K562 (cell line): ENCODE measurements around the gene CFP. TPM values are rescaled to one million over a fixed set of nuclear protein-coding genes. Genes with fewer than 3 reads are reported as not detected.

Experiments
- ATAC-seq: fragments of 200-7000 bp; cut with Tn5 transposase; 3 replicates; pipeline ENCODE4 v1.9.1; 2020; ENCODE audit warnings: moderate library complexity
- BruUV-seq: library from RNA; stranded (reverse); fragments of 400-500 nt; replicated peaks from 2 replicates; lab custom pipeline; 2021; lab: Mats Ljungman, UMichigan
- CTCF ChIA-PET: fragments of 300-600 bp; formaldehyde crosslinking; extraction: SDS; loops from one replicate; lab custom pipeline; 2021; ENCODE audit warnings: low intra/inter-chr PET ratio; lab: Yijun Ruan, JAX
- POLR2A ChIA-PET: fragments of 300-600, 350-650 bp; sonication (Branson Sonifier 250); formaldehyde crosslinking; extraction: SDS; loops from one replicate; lab custom pipeline; 2021; ENCODE audit warnings: antibody characterized with exemption, inconsistent platforms; lab: Yijun Ruan, JAX
- DNase-seq, 4 experiments: peaks; one replicate each; pipeline versions ENCODE4 v3.0.0 to v3.0.0-alpha.2; 2011 to 2018; ENCODE audit warnings: low spot score in 3 of 4, mixed read lengths in 3 of 4; ENCODE audit errors: extremely low read depth in 1 of 4
- FAIRE-seq: peaks from 2 replicates; lab custom pipeline; 2011; peaks lifted over from hg19 to GRCh38; lab: Jason Lieb, UNC
- H2AFZ ChIP-seq: 2 replicates; pipeline ENCODE4 v1.6.0; 2011; ENCODE audit warnings: low read depth, low read length, control low read depth, inconsistent platforms
- H3K27ac ChIP-seq: fragments of 200-600 bp; 3 replicates; pipeline ENCODE4 v1.8.0; 2011; ENCODE audit warnings: low read depth, mild to moderate bottlenecking, control low read depth, inconsistent platforms, low read length, moderate library complexity, mixed read lengths; ENCODE audit errors: extremely low read depth
- H3K27me3 ChIP-seq, 2 experiments: fragments of 300-600 bp in 1 of 2; 2 replicates in 1 of 2; 3 replicates in 1 of 2; pipeline versions ENCODE4 v1.6.0 to v1.8.0; 2011; ENCODE audit warnings: inconsistent platforms in 2 of 2, low read length in 2 of 2, mild to moderate bottlenecking in 1 of 2, mixed read lengths in 1 of 2, moderate library complexity in 1 of 2; ENCODE audit not compliant: control insufficient read depth in 2 of 2, insufficient read depth in 2 of 2
- H3K36me3 ChIP-seq: fragments of 300-600 bp; 3 replicates; pipeline ENCODE4 v1.8.0; 2011; ENCODE audit warnings: mild to moderate bottlenecking, low read length, inconsistent platforms; ENCODE audit not compliant: control insufficient read depth, insufficient read depth
- H3K4me1 ChIP-seq, 2 experiments: fragments of 200-600 bp in 1 of 2; replicated peaks in 1 of 2; 2 replicates in 1 of 2; 3 replicates in 1 of 2; pipeline versions ENCODE4 v1.5.1 to v1.8.0; 2011; ENCODE audit warnings: inconsistent platforms in 2 of 2, low read length in 2 of 2, mild to moderate bottlenecking in 1 of 2, mixed read lengths in 1 of 2, moderate library complexity in 1 of 2; ENCODE audit not compliant: control insufficient read depth in 2 of 2, insufficient read depth in 2 of 2
- H3K4me2 ChIP-seq: 2 replicates; pipeline ENCODE4 v1.6.1; 2011; ENCODE audit warnings: low read length, control low read depth, inconsistent platforms, mixed read lengths; ENCODE audit not compliant: insufficient read depth
- H3K4me3 ChIP-seq: fragments of 200-600 bp; sonication (generic), shearing (Covaris generic); 2 replicates; pipeline ENCODE4 v1.5.1; 2016; ENCODE audit warnings: control low read depth, inconsistent platforms
- H3K79me2 ChIP-seq: fragments of 200-600 bp; 3 replicates; pipeline ENCODE4 v1.8.0; 2011; ENCODE audit warnings: low read length, inconsistent platforms; ENCODE audit not compliant: control insufficient read depth, insufficient read depth
- H3K9ac ChIP-seq, 2 experiments: 2 replicates each; pipeline versions ENCODE4 v1.6.0 to v1.6.1; 2011; ENCODE audit warnings: low read depth in 2 of 2, low read length in 2 of 2, control low read depth in 1 of 2, inconsistent platforms in 1 of 2, mild to moderate bottlenecking in 1 of 2, mixed read lengths in 1 of 2; ENCODE audit not compliant: insufficient read depth in 1 of 2
- H3K9me1 ChIP-seq: one replicate; pipeline ENCODE4 v1.6.0; 2011; ENCODE audit warnings: inconsistent platforms, mild to moderate bottlenecking, low read length, moderate library complexity; ENCODE audit not compliant: control insufficient read depth, insufficient read depth
- H3K9me3 ChIP-seq: replicated peaks from 2 replicates; pipeline ENCODE4 v1.5.1; 2011; ENCODE audit warnings: low read depth, low read length, inconsistent platforms; ENCODE audit not compliant: control insufficient read depth, insufficient read depth
- H4K20me1 ChIP-seq: replicated peaks from 2 replicates; pipeline ENCODE4 v1.6.1; 2011; ENCODE audit warnings: low read length, inconsistent platforms, mixed read lengths; ENCODE audit not compliant: control insufficient read depth, insufficient read depth
- ADNP ChIP-seq: fragments of 200-800 bp; sonication (Bioruptor generic); IDR thresholded peaks from 2 replicates; pipeline ENCODE4 v1.6.1; 2016; ENCODE audit warnings: missing genetic modification characterization, missing compliant biosample characterization
- BDP1 ChIP-seq: IDR thresholded peaks from 3 replicates; pipeline ENCODE4 v1.6.1; 2011; ENCODE audit not compliant: insufficient read length, insufficient read depth
- CBX8 ChIP-seq: fragments of 200-600 bp; sonication (generic); IDR thresholded peaks from 2 replicates; pipeline ENCODE4 v1.6.1; 2012; ENCODE audit warnings: borderline replicate concordance, mixed run types, low read depth, mild to moderate bottlenecking, moderate library complexity, mixed read lengths, low read length, control low read depth, inconsistent platforms; ENCODE audit not compliant: poor library complexity, severe bottlenecking; ENCODE audit errors: extremely low read depth
- FOXK1 ChIP-seq: sonication (generic); formaldehyde crosslinking; IDR thresholded peaks from 2 replicates; pipeline ENCODE4 v1.8.0; 2022; ENCODE audit warnings: missing genetic modification reagents, mild to moderate bottlenecking, borderline replicate concordance
- KLF1 ChIP-seq: fragments of 450-650 bp; IDR thresholded peaks from 2 replicates; pipeline ENCODE4 v1.6.1; 2016; ENCODE audit warnings: missing genetic modification characterization, missing compliant biosample characterization
- NCOA2 ChIP-seq, 2 experiments: fragments of 450-650 bp; IDR thresholded peaks; 2 replicates each; pipeline ENCODE4 v1.6.1; 2018; ENCODE audit warnings: mild to moderate bottlenecking in 2 of 2, moderate library complexity in 1 of 2; ENCODE audit not compliant: partially characterized antibody in 2 of 2
- PHB2 ChIP-seq: fragments of 450-650 bp; IDR thresholded peaks from 2 replicates; pipeline ENCODE4 v1.6.1; 2017; ENCODE audit warnings: low read depth
- PHF8 ChIP-seq: fragments of 200-600 bp; sonication (generic); IDR thresholded peaks from 2 replicates; pipeline ENCODE4 v1.6.1; 2012; ENCODE audit warnings: mixed run types, mild to moderate bottlenecking, inconsistent platforms, low read length, moderate library complexity, borderline replicate concordance
- PURB ChIP-seq: sonication (generic); formaldehyde crosslinking; IDR thresholded peaks from 2 replicates; pipeline ENCODE4 v1.9.0; 2021; ENCODE audit warnings: low read depth, mild to moderate bottlenecking, missing genetic modification reagents
- RBM25 ChIP-seq: fragments of 200-400 bp; formaldehyde crosslinking; IDR thresholded peaks from 2 replicates; pipeline ENCODE4 v1.6.1; 2018; ENCODE audit warnings: low read length, low read depth, moderate library complexity; ENCODE audit not compliant: severe bottlenecking
- SIN3B ChIP-seq: fragments of 450-650 bp; IDR thresholded peaks from 2 replicates; pipeline ENCODE4 v1.6.1; 2017; ENCODE audit warnings: low read depth, mild to moderate bottlenecking, moderate library complexity
- ZBTB33 ChIP-seq: sonication (generic); formaldehyde crosslinking; IDR thresholded peaks from 2 replicates; pipeline ENCODE4 v1.8.1; 2023; ENCODE audit warnings: mild to moderate bottlenecking, missing genetic modification reagents
- ZBTB43 ChIP-seq: sonication (generic); formaldehyde crosslinking; IDR thresholded peaks from 2 replicates; pipeline ENCODE4 v1.8.0; 2023; ENCODE audit warnings: mild to moderate bottlenecking, missing genetic modification reagents
- ZKSCAN1 ChIP-seq: fragments of 150-350 bp; IDR thresholded peaks from 2 replicates; pipeline ENCODE4 v1.6.1; 2016; ENCODE audit warnings: low read depth, low read length
- ZNF561 ChIP-seq: fragments of 450-650 bp; formaldehyde crosslinking; conservative IDR thresholded peaks from 2 replicates; pipeline ENCODE4 v1.4.0; 2020; ENCODE audit warnings: mild to moderate bottlenecking, moderate library complexity
- ZNF592 ChIP-seq: fragments of 450-650 bp; IDR thresholded peaks from 2 replicates; pipeline ENCODE4 v1.6.1; 2017; ENCODE audit warnings: antibody characterized with exemption, mild to moderate bottlenecking
- WGBS: fragments of 100-300 bp; shearing (Covaris generic); methylation state at CpG from one replicate; pipeline ENCODE4 v1.1.6; 2016; ENCODE audit warnings: low coverage, mixed read lengths; ENCODE audit not compliant: insufficient coverage; ENCODE audit errors: missing lambda C conversion rate; 5-methylcytosine and 5-hydroxymethylcytosine counted together
- in situ Hi-C: fragments of 300-500 bp; cut with MboI; formaldehyde crosslinking; loops from 4 replicates; pipeline ENCODE4 v1.15.0; 2018; ENCODE audit warnings: inconsistent platforms, mixed read lengths
- intact Hi-C: fragments of 100-400 bp; cut with micrococcal nuclease; formaldehyde crosslinking; loops from 2 replicates; pipeline ENCODE4 v1.14.2; 2022
- polyA plus RNA-seq, 8 experiments: library from polyadenylated mRNA; depleted of rRNA in 4 of 8; stranded (reverse) in 5 of 8; unstranded in 3 of 8; fragments of >200 nt; fragmentation: Nextera tagmentation in 2 of 8; fragmentation: Illumina TruSeq in 1 of 8; extraction: Ambion mirVana in 2 of 8; extraction: Trizol in 1 of 8; gene quantifications; 2 replicates each; pipeline versions ENCODE4 v1.2.1 to v1.2.3, GENCODE V29; 2011 to 2014; ENCODE audit warnings: inconsistent platforms in 1 of 8, missing spikeins in 1 of 8
- total RNA-seq, 7 experiments: library from RNA; depleted of rRNA in 6 of 7; stranded (reverse); fragments of >200 nt in 6 of 7; fragmentation: Illumina TruSeq in 2 of 7; extraction: Trizol in 2 of 7; gene quantifications; 2 replicates each; pipeline versions ENCODE4 v1.2.1 to v1.2.3, GENCODE V29; 2011 to 2021; ENCODE audit warnings: low replicate concordance in 1 of 7

The CFP gene
- total and polyA plus RNA-seq, 9 of the 15 experiments (the other 6 are each of a cell fraction or from before 2014, with no cell fraction given): 0.18 to 2.0 (median 0.55) TPM

- POLR2A ChIA-PET: no interaction called here
- no peak for TF ChIP-seq NCOA2 (IDR thresholded peaks at IDR 0.05; ENCODE audit: partially characterized antibody in 2 of 2)
- no peak for TF ChIP-seq KLF1 (tag)
- no peak for TF ChIP-seq PURB
- no peak for TF ChIP-seq FOXK1 (CRISPR knock-in tag)
- no peak for TF ChIP-seq ZKSCAN1
- TF ChIP-seq BDP1: no peak
- no peak; the same call in 1 of the 2 replicates for TF ChIP-seq SIN3B
- no peak for TF ChIP-seq PHF8
- TF ChIP-seq RBM25: no peak
- TF ChIP-seq CBX8: no peak
- no peak for TF ChIP-seq ZBTB43 (CRISPR knock-in tag)
- TF ChIP-seq ADNP (tag): peak; percentile 91
- TF ChIP-seq ZNF561 (CRISPR knock-in tag): no peak
- no peak for TF ChIP-seq PHB2
- 0 out of 2 replicates have a peak, but pooled peaks have one; percentile 3 for TF ChIP-seq ZNF592
- TF ChIP-seq ZBTB33 (CRISPR knock-in tag): no peak
Observed at GRCh38 chrX:47658301-47658683, 28.6 kb upstream of the CFP start.

More at GRCh38 chrX:47658301-47658683, 28.6 kb upstream of the CFP start:
- peak overlapping the region; percentile 84 for H2AFZ ChIP-seq
- H3K9ac ChIP-seq: peak overlapping the region; percentile 95 to 100
- CTCF ChIA-PET: no interaction called here
- peaks cover 29% of the 10 kb centered on the region for H3K79me2 ChIP-seq
- ATAC-seq: no peak
- TSS peak; percentile 44 for BruUV-seq
- intact Hi-C loops (loop anchor here (2.0 kb wide), 1 partner anchor 25 kb away; no protein-coding TSS in a partner anchor), in situ Hi-C loops (no loop called here)
- peaks cover 15 to 44% of the 10 kb centered on the region in 2 experiments for H3K4me1 ChIP-seq
- no peaks in the 10 kb centered on the region for H3K27me3 ChIP-seq
- peaks cover 48% of the 10 kb centered on the region for H3K36me3 ChIP-seq
- H3K27ac ChIP-seq: peak overlapping the region; percentile 97
- no peaks in the 10 kb centered on the region for H3K9me3 ChIP-seq
- no peaks in the 10 kb centered on the region for H4K20me1 ChIP-seq
- peaks cover 3% of the 10 kb centered on the region for H3K9me1 ChIP-seq
- no peak for FAIRE-seq
- peak overlapping the region; percentile 81 for H3K4me2 ChIP-seq
- DNase-seq: no peak
- peak overlapping the region; percentile 55 for H3K4me3 ChIP-seq
- WGBS: under 1% methylated on average over 13 of the region's 13 CpGs
